ENCODE results near the gene UBXN10. TPM values are rescaled to one million over a fixed set of nuclear protein-coding genes. Genes with fewer than 3 reads are reported as not detected.
"Not testable (repeated sequence)": the region's sequence is repeated elsewhere in the genome, so short reads cannot be mapped to it uniquely, and the experiment has no call there.

Gene UBXN10
- total RNA-seq, 1 donor from 2014 or later: 5.0 TPM

GRCh38 chr1:20224546-20224945 lies 38.6 kb downstream of the UBXN10 start:
- H3K9me3 Mint-ChIP-seq: no peaks in the 10 kb centered on the region
- no peaks in the 10 kb centered on the region for H3K36me3 Mint-ChIP-seq
- no peak overlapping the region for H3K4me3 Mint-ChIP-seq
- H3K4me1 Mint-ChIP-seq (ENCODE audit: unreplicated experiment): peaks cover 8% of the 10 kb centered on the region
- no peak for DNase-seq (ENCODE audit: extremely low spot score, unreplicated experiment)
- peaks cover 45% of the 10 kb centered on the region for H3K27me3 Mint-ChIP-seq
- TF ChIP-seq, protein P1, sequence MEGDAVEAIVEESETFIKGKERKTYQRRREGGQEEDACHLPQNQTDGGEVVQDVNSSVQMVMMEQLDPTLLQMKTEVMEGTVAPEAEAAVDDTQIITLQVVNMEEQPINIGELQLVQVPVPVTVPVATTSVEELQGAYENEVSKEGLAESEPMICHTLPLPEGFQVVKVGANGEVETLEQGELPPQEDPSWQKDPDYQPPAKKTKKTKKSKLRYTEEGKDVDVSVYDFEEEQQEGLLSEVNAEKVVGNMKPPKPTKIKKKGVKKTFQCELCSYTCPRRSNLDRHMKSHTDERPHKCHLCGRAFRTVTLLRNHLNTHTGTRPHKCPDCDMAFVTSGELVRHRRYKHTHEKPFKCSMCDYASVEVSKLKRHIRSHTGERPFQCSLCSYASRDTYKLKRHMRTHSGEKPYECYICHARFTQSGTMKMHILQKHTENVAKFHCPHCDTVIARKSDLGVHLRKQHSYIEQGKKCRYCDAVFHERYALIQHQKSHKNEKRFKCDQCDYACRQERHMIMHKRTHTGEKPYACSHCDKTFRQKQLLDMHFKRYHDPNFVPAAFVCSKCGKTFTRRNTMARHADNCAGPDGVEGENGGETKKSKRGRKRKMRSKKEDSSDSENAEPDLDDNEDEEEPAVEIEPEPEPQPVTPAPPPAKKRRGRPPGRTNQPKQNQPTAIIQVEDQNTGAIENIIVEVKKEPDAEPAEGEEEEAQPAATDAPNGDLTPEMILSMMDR (conservative IDR thresholded peaks at IDR 0.05): no peak
- H3K27ac Mint-ChIP-seq: no peak overlapping the region

DNA sequence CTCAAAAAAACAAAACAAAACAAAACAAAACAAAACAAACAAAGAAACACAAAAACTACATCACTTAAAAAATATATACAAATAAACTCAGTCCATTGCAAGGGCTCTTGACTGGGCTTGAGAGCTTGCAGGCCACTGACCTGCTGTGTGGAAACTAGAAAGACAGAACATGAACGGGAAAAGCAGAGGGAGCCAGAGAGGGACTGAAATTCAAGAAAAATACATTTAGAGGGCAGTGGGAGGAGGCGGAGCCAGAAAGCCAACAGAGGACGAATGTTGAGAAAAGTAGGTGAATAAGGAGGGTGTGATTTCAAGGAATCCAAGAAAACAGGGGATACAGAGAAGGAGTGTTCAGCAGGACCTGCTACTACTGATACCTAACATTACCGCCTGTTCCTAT lies 41.8 kb downstream of the UBXN10 start:
- DNase-seq (ENCODE audit: extremely low spot score, unreplicated experiment): no peak
- no peaks in the 10 kb centered on the region for H3K9me3 Mint-ChIP-seq
- no peak overlapping the region for H3K27ac Mint-ChIP-seq
- no peak overlapping the region for H3K4me3 Mint-ChIP-seq
- H3K4me1 Mint-ChIP-seq (ENCODE audit: unreplicated experiment): no peaks in the 10 kb centered on the region
- TF ChIP-seq, protein P1 (conservative IDR thresholded peaks at IDR 0.05): no peak
- no peaks in the 10 kb centered on the region for H3K36me3 Mint-ChIP-seq
- H3K27me3 Mint-ChIP-seq: peaks cover 37% of the 10 kb centered on the region

- Mint-ChIP-seq H3K4me1 (ENCODE audit: unreplicated experiment) (peaks cover 6% of the 10 kb centered on the region), H3K27ac (no peak overlapping the region), H3K27me3 (peaks cover 33% of the 10 kb centered on the region), H3K36me3 (no peaks in the 10 kb centered on the region), H3K4me3 (no peak overlapping the region), H3K9me3 (no peaks in the 10 kb centered on the region)
- no peak for DNase-seq (ENCODE audit: extremely low spot score, unreplicated experiment)
- TF ChIP-seq, protein P1 (conservative IDR thresholded peaks at IDR 0.05): no peak
Measured at GRCh38 chr1:20228314-20228825, 42.5 kb downstream of the UBXN10 start.

DNA sequence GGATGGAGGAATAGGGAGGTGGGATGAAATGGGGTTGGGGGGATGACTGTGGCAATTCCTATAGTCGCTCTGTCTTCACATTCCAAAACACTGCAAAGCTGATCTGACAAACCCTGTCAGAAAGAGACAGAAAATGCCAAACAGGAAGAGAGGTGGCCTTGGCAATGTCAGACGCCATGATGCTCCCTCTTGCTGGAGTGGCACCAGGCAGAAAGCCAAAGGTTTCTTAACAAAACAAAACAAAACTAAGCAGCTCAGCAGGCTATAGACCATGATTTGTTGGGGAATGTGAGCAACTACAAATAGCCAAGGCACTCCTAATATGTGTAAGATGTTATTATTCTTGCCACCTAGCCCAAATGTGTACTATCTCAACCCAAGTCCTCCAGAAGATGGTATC lies 43.3 kb downstream of the UBXN10 start:
- TF ChIP-seq, protein P1 (conservative IDR thresholded peaks at IDR 0.05): no peak
- H3K27me3 Mint-ChIP-seq: peaks cover 32% of the 10 kb centered on the region
- no peak for DNase-seq (ENCODE audit: extremely low spot score, unreplicated experiment)

DNA sequence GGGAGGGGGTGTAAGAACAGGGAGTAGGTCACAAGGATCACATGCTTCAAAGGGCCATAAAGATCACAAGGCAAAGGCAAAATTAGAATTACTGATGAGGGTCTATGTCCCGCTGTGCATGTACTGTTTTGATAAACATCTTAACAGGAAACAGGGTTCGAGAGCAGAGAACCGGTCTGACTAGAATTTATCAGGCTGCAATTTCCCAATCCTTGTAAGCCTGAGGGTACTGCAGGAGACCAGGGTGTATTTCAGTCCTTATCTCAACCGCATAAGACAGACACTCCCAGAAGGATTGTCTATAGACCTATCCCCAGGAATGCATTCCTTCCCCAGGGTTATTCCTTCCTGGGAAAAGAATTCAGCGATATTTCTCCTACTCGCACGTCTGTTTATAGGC lies 46.7 kb downstream of the UBXN10 start:
- Mint-ChIP-seq H3K4me1 (ENCODE audit: unreplicated experiment) (peaks cover 21% of the 10 kb centered on the region), H3K27me3 (peaks cover 17% of the 10 kb centered on the region)
- H3K9me3 Mint-ChIP-seq; H3K36me3 Mint-ChIP-seq; H3K4me3 Mint-ChIP-seq; H3K27ac Mint-ChIP-seq; DNase-seq (ENCODE audit: extremely low spot score, unreplicated experiment): not testable (repeated sequence)

More for the DNA sequence above, 43.3 kb downstream of the UBXN10 start:
- H3K36me3 Mint-ChIP-seq: no peaks in the 10 kb centered on the region
- no peak overlapping the region for H3K4me3 Mint-ChIP-seq
- no peak overlapping the region for H3K27ac Mint-ChIP-seq
- H3K4me1 Mint-ChIP-seq (ENCODE audit: unreplicated experiment): peaks cover 13% of the 10 kb centered on the region
- H3K9me3 Mint-ChIP-seq: no peaks in the 10 kb centered on the region

- TF ChIP-seq, protein P1 (conservative IDR thresholded peaks at IDR 0.05): peak; percentile 63
- no peak for DNase-seq (ENCODE audit: extremely low spot score, unreplicated experiment)
- H3K4me1 Mint-ChIP-seq (ENCODE audit: unreplicated experiment): peaks cover 21% of the 10 kb centered on the region
- H3K4me3 Mint-ChIP-seq: no peak overlapping the region
- H3K27ac Mint-ChIP-seq: no peak overlapping the region
- H3K27me3 Mint-ChIP-seq: peaks cover 9% of the 10 kb centered on the region
- no peaks in the 10 kb centered on the region for H3K36me3 Mint-ChIP-seq
- H3K9me3 Mint-ChIP-seq: no peaks in the 10 kb centered on the region
Measured at GRCh38 chr1:20233394-20233793, 47.5 kb downstream of the UBXN10 start.

All from type B pancreatic cell (in vitro differentiated cells).